IMR-90 (cell line): ENCODE results near the gene PSD. TPM values are rescaled to one million over a fixed set of nuclear protein-coding genes. Genes with fewer than 3 reads are reported as not detected.

Experiments
- ATAC-seq: fragments of 200-7000 bp; cut with Tn5 transposase; 2 replicates; pipeline ENCODE4 v1.9.1; 2020; ENCODE audit warnings: low read depth, mild to moderate bottlenecking, moderate library complexity
- BruUV-seq: library from RNA; stranded (reverse); fragments of 400-500 nt; replicated peaks from 2 replicates; lab custom pipeline; 2021; lab: Mats Ljungman, UMichigan
- CTCF ChIA-PET: fragments of 300-600 bp; formaldehyde crosslinking; extraction: SDS; loops from one replicate; lab custom pipeline; 2021; ENCODE audit warnings: antibody characterized with exemption; lab: Yijun Ruan, JAX
- POLR2A ChIA-PET: fragments of 300-600 bp; sonication (Branson Sonifier 250); formaldehyde crosslinking; loops from one replicate; lab custom pipeline; 2022; ENCODE audit warnings: antibody characterized with exemption; ENCODE audit not compliant: unreplicated experiment; lab: Charles Lee
- DNase-seq: peaks from one replicate; pipeline ENCODE4 v3.0.0; 2013
- H2AFZ ChIP-seq: replicated peaks from 2 replicates; pipeline ENCODE3; 2013; ENCODE audit warnings: low read length, mild to moderate bottlenecking; ENCODE audit not compliant: poor library complexity
- H2AK5ac ChIP-seq: 2 replicates; pipeline ENCODE4 v1.6.1; 2013; ENCODE audit warnings: low read depth, low read length, inconsistent platforms
- H2AK9ac ChIP-seq: replicated peaks from 2 replicates; pipeline ENCODE3; 2013; ENCODE audit warnings: mild to moderate bottlenecking, low read depth, low read length, moderate library complexity; ENCODE audit not compliant: poor library complexity
- H2BK120ac ChIP-seq: 2 replicates; pipeline ENCODE4 v1.6.1; 2013; ENCODE audit warnings: low read depth, low read length, inconsistent platforms
- H2BK15ac ChIP-seq: 3 replicates; pipeline ENCODE4 v1.6.1; 2013; ENCODE audit warnings: low read depth, low read length, inconsistent platforms
- H2BK20ac ChIP-seq: 2 replicates; pipeline ENCODE4 v1.6.1; 2013; ENCODE audit warnings: low read depth, mild to moderate bottlenecking, inconsistent platforms, low read length, moderate library complexity
- H2BK5ac ChIP-seq: 2 replicates; pipeline ENCODE4 v1.6.1; 2013; ENCODE audit warnings: mild to moderate bottlenecking, low read depth, low read length, inconsistent platforms; ENCODE audit not compliant: poor library complexity, severe bottlenecking
- H3K14ac ChIP-seq: replicated peaks from 2 replicates; pipeline ENCODE4 v1.6.1; 2013; ENCODE audit warnings: low read depth, low read length, inconsistent platforms
- H3K18ac ChIP-seq: 2 replicates; pipeline ENCODE4 v1.6.1; 2013; ENCODE audit warnings: low read depth, low read length, control low read depth
- H3K23ac ChIP-seq: 2 replicates; pipeline ENCODE4 v1.6.1; 2013; ENCODE audit warnings: low read depth, low read length, inconsistent platforms
- H3K27ac ChIP-seq: 2 replicates; pipeline ENCODE4 v1.5.1; 2013; ENCODE audit warnings: mild to moderate bottlenecking, control low read depth, low read length; ENCODE audit not compliant: insufficient read depth
- H3K27me3 ChIP-seq: 2 replicates; pipeline ENCODE4 v1.6.1; 2013; ENCODE audit warnings: low read length; ENCODE audit not compliant: control insufficient read depth, insufficient read depth
- H3K36me3 ChIP-seq: 2 replicates; pipeline ENCODE4 v1.6.1; 2013; ENCODE audit warnings: low read length, mixed read lengths; ENCODE audit not compliant: control insufficient read depth, insufficient read depth
- H3K4ac ChIP-seq: 2 replicates; pipeline ENCODE4 v1.6.1; 2013; ENCODE audit warnings: low read depth, low read length, inconsistent platforms
- H3K4me1 ChIP-seq: 2 replicates; pipeline ENCODE4 v1.6.1; 2013; ENCODE audit warnings: low read length, mixed read lengths; ENCODE audit not compliant: control insufficient read depth, insufficient read depth
- H3K4me2 ChIP-seq: 2 replicates; pipeline ENCODE4 v1.6.1; 2013; ENCODE audit warnings: low read depth, mild to moderate bottlenecking, control low read depth, low read length, moderate library complexity
- H3K4me3 ChIP-seq: 2 replicates; pipeline ENCODE4 v1.5.1; 2013; ENCODE audit warnings: low read depth, mild to moderate bottlenecking, control low read depth, low read length, moderate library complexity; ENCODE audit not compliant: insufficient read depth
- H3K56ac ChIP-seq: 2 replicates; pipeline ENCODE4 v1.6.1; 2013; ENCODE audit warnings: low read length, inconsistent platforms; ENCODE audit not compliant: insufficient read depth; ENCODE audit errors: extremely low read depth
- H3K79me1 ChIP-seq, 2 experiments: 2 replicates each; pipeline ENCODE4 v1.6.1; 2013; ENCODE audit warnings: low read length in 2 of 2, inconsistent platforms in 1 of 2, low read depth in 1 of 2
- H3K9ac ChIP-seq: 2 replicates; pipeline ENCODE4 v1.6.1; 2013; ENCODE audit warnings: low read depth, low read length, control low read depth
- H3K9me1 ChIP-seq: 2 replicates; pipeline ENCODE4 v1.6.1; 2013; ENCODE audit warnings: low read length, inconsistent platforms; ENCODE audit not compliant: insufficient read depth
- H3K9me3 ChIP-seq: 2 replicates; pipeline ENCODE4 v1.6.1; 2013; ENCODE audit warnings: low read length; ENCODE audit not compliant: control insufficient read depth, insufficient read depth
- H4K20me1 ChIP-seq: 2 replicates; pipeline ENCODE4 v1.6.1; 2013; ENCODE audit warnings: low read length, inconsistent platforms; ENCODE audit not compliant: insufficient read depth
- H4K5ac ChIP-seq: 2 replicates; pipeline ENCODE4 v1.6.1; 2013; ENCODE audit warnings: mild to moderate bottlenecking, low read depth, low read length, control low read depth
- H4K8ac ChIP-seq, 2 experiments: 2 replicates each; pipeline ENCODE4 v1.6.1; 2013; ENCODE audit warnings: low read depth in 2 of 2, low read length in 2 of 2, control low read depth in 1 of 2, inconsistent platforms in 1 of 2
- H4K91ac ChIP-seq: 2 replicates; pipeline ENCODE4 v1.6.1; 2013; ENCODE audit warnings: low read depth, low read length, inconsistent platforms; ENCODE audit not compliant: insufficient read depth
- BHLHE40 ChIP-seq: fragments of 150-350 bp; IDR thresholded peaks from 2 replicates; pipeline ENCODE4 v1.6.1; 2016; ENCODE audit warnings: mild to moderate bottlenecking, low read depth, low read length
- CHD1 ChIP-seq: IDR thresholded peaks from 2 replicates; pipeline ENCODE4 v1.6.1; 2012; ENCODE audit warnings: low read depth, low read length, improper control_type of control experiment
- CTCF ChIP-seq: conservative IDR thresholded peaks from 2 replicates; pipeline ENCODE4 v1.5.1; 2012; ENCODE audit warnings: mild to moderate bottlenecking, low read depth, low read length, improper control_type of control experiment
- ELK1 ChIP-seq: fragments of 150-350 bp; IDR thresholded peaks from 2 replicates; pipeline ENCODE4 v1.6.1; 2016; ENCODE audit warnings: low read depth, mild to moderate bottlenecking, low read length, moderate library complexity, borderline replicate concordance
- MAFK ChIP-seq: IDR thresholded peaks from 2 replicates; pipeline ENCODE4 v1.6.1; 2012; ENCODE audit warnings: low read depth, low read length, improper control_type of control experiment
- MAZ ChIP-seq: IDR thresholded peaks from 2 replicates; pipeline ENCODE4 v1.6.1; 2012; ENCODE audit warnings: low read depth, mild to moderate bottlenecking, low read length, improper control_type of control experiment, moderate library complexity, borderline replicate concordance
- MXI1 ChIP-seq: IDR thresholded peaks from 2 replicates; pipeline ENCODE4 v1.6.1; 2012; ENCODE audit warnings: low read depth, mild to moderate bottlenecking, low read length, moderate library complexity, borderline replicate concordance
- NFE2L2 ChIP-seq: fragments of 150-350 bp; IDR thresholded peaks from 2 replicates; pipeline ENCODE4 v1.6.1; 2016; ENCODE audit warnings: low read depth, mild to moderate bottlenecking, low read length
- POLR2A ChIP-seq: IDR thresholded peaks from 2 replicates; pipeline ENCODE4 v1.6.1; 2012; ENCODE audit warnings: mild to moderate bottlenecking, low read depth, low read length
- RAD21 ChIP-seq: IDR thresholded peaks from 2 replicates; pipeline ENCODE4 v1.6.1; 2012; ENCODE audit warnings: low read length, improper control_type of control experiment
- RFX5 ChIP-seq: IDR thresholded peaks from 2 replicates; pipeline ENCODE4 v1.8.0; 2012; ENCODE audit warnings: low read depth, mild to moderate bottlenecking, low read length, moderate library complexity
- USF2 ChIP-seq: fragments of 150-350 bp; IDR thresholded peaks from 2 replicates; pipeline ENCODE4 v1.6.1; 2017; ENCODE audit warnings: mild to moderate bottlenecking, antibody characterized with exemption, low read length, low read depth
- WGBS, 2 experiments: methylation state at CpG; one replicate each; pipeline versions ENCODE4 v1.1.5 to v1.1.7; 2013; ENCODE audit warnings: missing lambda C conversion rate in 2 of 2; ENCODE audit not compliant: insufficient read length in 1 of 2; ENCODE audit errors: extremely low coverage in 2 of 2; 5-methylcytosine and 5-hydroxymethylcytosine counted together
- dilution Hi-C: fragments of 300-500 bp; cut with HindIII; formaldehyde crosslinking; loops from one replicate; pipeline ENCODE4 v1.14.3; 2018; ENCODE audit warnings: low sequenced_read_pairs; ENCODE audit not compliant: unreplicated experiment
- in situ Hi-C: fragments of 300-500 bp; cut with MboI; formaldehyde crosslinking; loops from 3 replicates; pipeline ENCODE4 v1.14.3; 2019; ENCODE audit warnings: low sequenced_read_pairs, inconsistent platforms, mixed read lengths
- intact Hi-C: fragments of 100-400 bp; cut with micrococcal nuclease; formaldehyde crosslinking; loops from 2 replicates; pipeline ENCODE4 v1.10.0; 2022
- polyA plus RNA-seq, 3 experiments: library from polyadenylated mRNA; depleted of rRNA; stranded (reverse); fragments of >200 nt; gene quantifications; 2 replicates each; pipeline ENCODE4 v1.2.3, GENCODE V29; 2012; ENCODE audit warnings: low replicate concordance in 1 of 3
- total RNA-seq: library from RNA; depleted of rRNA; stranded (reverse); fragments of >200 nt; gene quantifications from 2 replicates; pipeline ENCODE4 v1.2.3, GENCODE V29; 2012

Gene PSD
- total and polyA plus RNA-seq, 2 of the 4 experiments (the other 2 are of a cell fraction), result 2.0 to 4.4 TPM

GRCh38 chr10:102416283-102416682 is 2.3 kb downstream of the PSD start:
- Histone ChIP-seq H4K20me1 (no peaks in the 10 kb centered on the region), H2BK20ac (no peak overlapping the region), H3K4me2 (no peak overlapping the region), H3K56ac (no peak overlapping the region), H3K4ac (no peak overlapping the region), H3K4me1 (peaks cover 5% of the 10 kb centered on the region), H3K18ac (no peak overlapping the region), H2AK9ac (no peak overlapping the region), H2BK15ac (no peak overlapping the region), H2BK5ac (no peak overlapping the region), H4K8ac (no peak overlapping the region), H2BK120ac (no peak overlapping the region), H2AFZ (no peak overlapping the region), H3K14ac (no peak overlapping the region), H2AK5ac (no peak overlapping the region), H3K79me1 (no peaks in the 10 kb centered on the region), H3K9me1 (peaks cover 9% of the 10 kb centered on the region; the same call in 1 of the 2 replicates), H3K4me3 (no peak overlapping the region), H4K5ac (no peak overlapping the region), H3K27ac (no peak overlapping the region), H3K36me3 (no peaks in the 10 kb centered on the region), H3K9me3 (no peaks in the 10 kb centered on the region), H3K23ac (no peak overlapping the region), H4K91ac (no peak overlapping the region), H3K27me3 (peaks cover 59% of the 10 kb centered on the region), H3K9ac (no peak overlapping the region)
- CTCF ChIA-PET, result no interaction called here
- no CpG with 5 or more reads among the region's 9 CpGs for whole genome bisulfite sequencing, 2 experiments
- TF ChIP-seq RAD21 (no peak), BHLHE40 (no peak), POLR2A (no peak), RFX5 (no peak), USF2 (no peak), CHD1 (no peak), NFE2L2 (no peak), ELK1 (no peak), MXI1 (no peak), CTCF (no peak), MAFK (no peak), MAZ (no peak)
- no peak for ATAC-seq
- POLR2A ChIA-PET, result no interaction called here
- DNase-seq, result no peak
- dilution Hi-C loops (no loop called here), in situ Hi-C loops (no loop called here), intact Hi-C loops (no loop called here)
- BruUV-seq, result no TSS peak
